Right cardiac atrium (tissue), 5 donors: ENCODE data around the gene C7orf57. TPM values are rescaled to one million over a fixed set of nuclear protein-coding genes. Genes with fewer than 3 reads are reported as not detected.
A peak's percentile ranks its signal among the peaks of the same experiment; 100 is the strongest.
"Not testable (repeated sequence)": the region's sequence is repeated elsewhere in the genome, so short reads cannot be mapped to it uniquely, and the experiment has no call there.

ENCODE experiments used
- ATAC-seq, 2 donors: fragments of 200-7000 bp; cut with Tn5 transposase; one replicate each; pipeline versions ENCODE4 v1.8.0 to v1.9.1; 2020; ENCODE audit warnings: moderate library complexity in 2 of 2, mild to moderate bottlenecking in 1 of 2
- DNase-seq, 3 donors: peaks; one replicate each; pipeline ENCODE4 v3.0.0-alpha.2; 2020
- H3K27ac ChIP-seq: one replicate; pipeline ENCODE4 v1.5.1; 2013; ENCODE audit warnings: mild to moderate bottlenecking, low read length, control low read depth, moderate library complexity
- H3K27me3 ChIP-seq: one replicate; pipeline ENCODE4 v1.6.1; 2013; ENCODE audit not compliant: control insufficient read depth, insufficient read depth
- H3K4me1 ChIP-seq: one replicate; pipeline ENCODE4 v1.6.1; 2013; ENCODE audit warnings: low read length; ENCODE audit not compliant: control insufficient read depth, insufficient read depth
- H3K4me3 ChIP-seq: one replicate; pipeline ENCODE4 v1.5.1; 2013; ENCODE audit warnings: low read length, control low read depth
- H3K9me3 ChIP-seq: one replicate; pipeline ENCODE4 v1.6.1; 2013; ENCODE audit warnings: low read length; ENCODE audit not compliant: control insufficient read depth
- WGBS: extraction: QIAGEN DNeasy Blood & Tissue Kit; methylation state at CpG from one replicate; pipeline ENCODE4 v1.1.7; 2013; 5-methylcytosine and 5-hydroxymethylcytosine counted together
- intact Hi-C, 4 donors: fragments of 100-400 bp; cut with DNase I; formaldehyde crosslinking; loops; one replicate each; pipeline versions ENCODE4 v1.11.0 to v1.14.0; 2022 to 2023
- long read RNA-seq, 4 donors: library from polyadenylated mRNA; unstranded; transcript quantifications; one replicate each; pipeline ENCODE4 v2.0.0, GENCODE V29; 2020 to 2021
- polyA plus RNA-seq: library from polyadenylated mRNA; stranded (reverse); fragments of 200-250 nt; gene quantifications from one replicate; pipeline ENCODE4 v1.2.3, GENCODE V29; 2013
- total RNA-seq, 4 donors: library from RNA; stranded (reverse); fragmentation: NEBNext Ultra II Directional; extraction: Animal tissue kit (Norgen Biotek cat#: 25700); gene quantifications; one replicate each; pipeline ENCODE4 v1.2.1, GENCODE V29; 2021
- donor health status: healthy with polysubstance abuse.
- donor health status: DM: no; HTN: yes; CAD: no.
- donor health status: DM: no; HTN: no; CAD: no.
- donor health status: DM: no; HTN: yes; CAD: no; lungs with severe emphysema.
- donor health status: DM: yes; HTN: yes; CAD: no.

C7orf57 gene
- total RNA-seq (not detected), polyA plus RNA-seq (not detected)
- long read RNA-seq, donor 1: 0 reads
- long read RNA-seq, donor 2: 0 reads
- long read RNA-seq, donor 3: 0 reads
- long read RNA-seq, donor 4: 0 reads

DNA sequence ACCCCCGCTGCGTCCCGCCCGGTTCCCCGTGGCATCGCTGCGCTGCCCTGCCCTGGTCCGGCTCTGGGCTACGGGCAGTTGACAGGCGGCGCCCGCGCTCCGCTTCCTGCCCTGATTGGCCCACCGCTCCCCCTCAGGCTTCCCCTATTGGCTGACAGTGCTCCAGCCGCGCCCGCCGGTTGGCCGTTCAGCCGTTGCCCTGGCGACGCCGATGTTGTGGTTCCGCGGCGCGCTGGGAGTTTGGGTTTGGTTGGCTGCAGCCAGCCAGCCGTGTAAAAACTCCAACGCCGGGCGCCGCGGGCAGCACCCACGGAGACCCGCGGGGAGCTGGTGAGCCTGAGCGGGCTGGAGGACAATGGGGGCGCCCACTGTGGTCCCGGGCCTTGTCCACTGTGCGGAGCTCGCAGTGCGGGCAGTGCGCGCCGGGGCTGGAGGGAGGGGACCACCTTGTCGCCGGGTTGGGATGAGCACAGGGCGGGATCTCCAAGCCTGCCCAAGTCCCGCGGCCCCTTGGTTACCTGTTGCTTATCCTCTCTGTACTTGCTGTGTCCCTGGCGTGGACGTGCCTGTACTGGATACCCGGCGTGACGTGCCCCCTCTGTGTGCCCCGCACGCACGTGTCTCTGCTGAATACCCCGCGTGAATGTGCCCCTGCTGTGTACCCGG is at the start of gene C7orf57:
Gene C7orf57 (plus strand): TSS at position 243 of the 666 bp plus-strand sequence. CDS start 766 bp downstream, outside the sequence.
- Histone ChIP-seq H3K27me3 (no peaks in the 10 kb centered on the region), H3K9me3 (no peaks in the 10 kb centered on the region), H3K4me1 (no peaks in the 10 kb centered on the region), H3K4me3 (peak within 1 kb of the TSS; percentile 44), H3K27ac (no peak within 1 kb of the TSS)
- under 1% methylated on average over 62 of the region's 62 CpGs for WGBS
- peak; percentile 95 to 97 (median 97) for DNase-seq
- ATAC-seq: peak; percentile 100
- intact Hi-C loops: loop anchor here in 3 of 4 donors (10.0 kb wide), 3 partner anchors 59 to 79 kb away; no protein-coding TSS in a partner anchor

DNA sequence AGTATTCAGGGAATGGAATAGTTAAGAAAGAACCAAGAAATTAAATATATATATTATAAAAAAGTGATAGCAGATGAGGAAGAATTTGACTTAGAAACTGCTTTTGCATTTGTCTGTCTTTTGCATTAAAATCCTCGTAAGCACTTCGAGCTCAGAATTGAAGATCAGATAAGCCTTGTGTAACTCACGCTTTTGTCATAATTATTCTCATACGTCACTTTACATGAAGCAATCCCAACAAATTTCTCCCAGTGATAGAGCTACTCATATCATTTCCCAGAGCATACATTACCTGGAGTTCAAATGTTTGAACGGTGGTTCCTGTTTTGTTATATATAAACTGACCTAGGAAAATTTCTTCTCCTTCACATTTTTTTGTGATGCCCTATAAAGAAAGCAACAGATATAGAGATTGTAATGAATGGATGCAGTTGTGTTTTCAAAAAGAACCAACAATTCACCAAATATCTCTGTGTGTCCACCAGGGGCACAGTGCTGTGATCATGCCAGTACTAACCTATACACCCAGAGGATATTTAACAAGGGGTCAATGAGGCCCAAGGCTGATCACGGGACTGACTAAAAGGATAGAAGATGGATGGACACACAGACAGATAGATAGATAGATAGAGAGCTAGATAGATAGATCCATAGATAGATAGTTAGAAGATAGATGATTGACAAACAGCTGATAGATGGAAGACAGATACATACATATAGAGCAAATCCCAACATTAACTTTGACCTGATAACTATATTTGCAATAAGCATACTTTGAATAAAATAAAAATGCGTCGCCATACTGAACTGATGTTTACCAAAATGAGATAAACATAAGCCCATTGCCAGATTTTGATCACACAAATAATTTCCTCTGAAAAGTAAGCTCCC is 46.6 kb upstream of the C7orf57 start:
- 79% methylated on average over 8 of the region's 8 CpGs for WGBS
- ATAC-seq: no peak
- H3K4me3 ChIP-seq: no peak overlapping the region
- H3K27ac ChIP-seq: no peak overlapping the region
- no peak for DNase-seq
- no peaks in the 10 kb centered on the region for H3K9me3 ChIP-seq
- no peaks in the 10 kb centered on the region for H3K27me3 ChIP-seq
- intact Hi-C loops: no loop called here
- H3K4me1 ChIP-seq: no peaks in the 10 kb centered on the region

DNA sequence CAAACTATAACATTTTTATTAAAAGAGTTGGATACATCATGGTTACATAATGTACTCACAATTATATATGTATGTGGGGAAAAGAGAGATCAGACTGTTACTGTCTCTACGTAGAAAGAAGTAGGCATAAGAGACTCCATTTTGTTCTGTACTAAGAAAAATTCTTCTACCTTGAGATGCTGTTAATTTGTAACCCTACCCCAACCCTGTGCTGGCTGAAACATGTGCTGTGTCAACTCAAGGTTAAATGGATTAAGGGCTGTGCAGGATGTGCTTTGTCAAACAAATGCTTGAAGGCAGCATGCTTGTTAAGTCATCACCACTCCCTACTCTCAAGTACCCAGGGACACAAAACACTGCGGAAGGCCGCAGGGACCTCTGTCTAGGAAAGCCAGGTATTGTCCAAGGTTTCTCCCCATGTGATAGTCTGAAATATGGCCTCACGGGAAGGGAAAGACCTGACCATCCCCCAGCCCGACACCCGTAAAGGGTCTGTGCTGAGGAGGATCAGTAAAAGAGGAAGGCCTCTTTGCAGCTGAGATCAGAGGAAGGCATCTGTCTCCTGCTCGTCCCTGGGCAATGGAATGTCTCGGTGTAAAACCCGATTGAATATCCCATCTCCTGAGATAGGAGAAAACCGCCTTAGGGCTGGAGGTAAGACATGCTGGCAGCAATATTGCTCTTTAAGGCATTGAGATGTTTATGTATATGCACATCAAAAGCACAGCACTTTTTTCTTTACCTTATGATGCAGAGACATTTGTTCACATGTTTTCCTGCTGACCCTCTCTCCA is 45.5 kb upstream of the C7orf57 start:
- intact Hi-C loops: loop anchor here in 2 of 4 donors (5.0 kb wide), 1 partner anchor 122 kb away; no protein-coding TSS in a partner anchor
- H3K9me3 ChIP-seq, H3K27me3 ChIP-seq, DNase-seq, ATAC-seq, H3K4me3 ChIP-seq, H3K4me1 ChIP-seq, H3K27ac ChIP-seq: not testable (repeated sequence)
- WGBS: 75% methylated on average over 10 of the region's 10 CpGs

DNA sequence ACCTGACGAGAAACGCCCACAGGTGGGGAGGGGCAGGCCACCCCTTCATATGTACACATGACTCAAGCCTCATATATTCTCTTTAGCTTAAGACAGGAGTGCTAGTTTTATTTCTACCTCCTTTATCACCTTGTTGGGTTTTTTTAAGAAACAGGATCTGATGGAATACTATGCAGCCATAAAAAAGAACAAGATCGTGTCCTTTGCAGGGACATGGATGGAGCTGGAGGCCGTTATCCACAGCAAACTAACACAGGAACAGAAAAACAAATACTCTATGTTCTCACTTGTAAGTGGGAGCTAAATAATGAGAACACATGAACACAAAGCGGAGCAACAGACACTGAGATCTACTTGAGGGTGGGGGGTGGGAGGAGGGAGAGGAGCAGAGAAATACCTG is 44.8 kb upstream of the C7orf57 start:
- Histone ChIP-seq H3K27ac (no peak overlapping the region), H3K27me3 (no peaks in the 10 kb centered on the region), H3K9me3 (no peaks in the 10 kb centered on the region), H3K4me1 (no peaks in the 10 kb centered on the region), H3K4me3 (no peak overlapping the region)
- no peak for DNase-seq
- ATAC-seq: no peak
- WGBS: 98% methylated on average over 5 of the region's 5 CpGs
- intact Hi-C loops: loop anchor here in 2 of 4 donors (5.0 kb wide), 1 partner anchor 122 kb away; no protein-coding TSS in a partner anchor

DNA sequence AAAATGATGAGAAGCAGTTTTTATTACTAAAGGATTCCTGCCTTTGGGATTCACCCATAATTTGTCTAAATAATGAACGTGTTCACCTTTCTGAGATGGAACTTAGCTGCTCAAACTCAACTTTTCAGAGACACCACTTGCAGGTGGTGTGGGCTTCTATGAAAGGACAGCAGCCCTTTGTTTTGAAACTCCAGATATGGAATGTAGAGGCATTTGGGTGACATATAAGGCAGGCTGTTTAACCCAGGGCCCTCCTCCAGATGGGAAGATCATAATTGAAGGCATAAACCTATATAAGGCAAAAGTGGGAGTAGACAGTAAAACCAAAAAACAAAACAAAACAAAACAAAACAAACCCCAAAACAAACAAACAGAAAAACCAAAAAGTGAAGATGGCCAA is 44.1 kb upstream of the C7orf57 start:
- H3K27ac ChIP-seq: no peak overlapping the region
- ATAC-seq: no peak
- WGBS: 93% methylated on average over 1 of the region's 1 CpG

DNA sequence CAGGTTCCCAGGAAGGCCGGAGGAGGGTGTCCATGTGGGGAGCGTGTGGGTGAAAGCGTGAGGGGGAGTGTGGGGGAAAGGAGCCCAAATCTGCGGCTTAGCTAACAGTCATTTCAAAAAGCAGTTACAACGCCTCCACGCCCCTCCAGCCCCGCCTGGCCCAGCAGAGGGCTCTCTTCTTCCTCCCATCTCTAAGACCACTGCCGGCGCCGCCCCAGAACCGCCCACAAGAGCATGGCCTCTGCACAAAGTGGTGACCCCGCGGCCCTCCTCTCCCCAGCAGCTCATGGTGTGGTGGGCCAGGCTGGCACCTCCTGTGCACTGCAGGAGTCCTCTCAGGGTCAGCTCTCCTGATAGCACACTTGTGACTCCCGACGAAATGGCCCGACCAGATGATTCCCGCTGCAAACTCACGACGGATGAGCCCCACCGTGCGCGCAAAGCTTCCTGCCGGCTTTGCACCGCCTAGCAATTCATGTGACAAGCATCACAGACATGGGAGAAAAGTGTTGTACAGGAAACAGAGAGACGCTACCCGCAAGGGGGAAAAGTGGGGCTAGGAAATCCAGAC is 43.5 kb upstream of the C7orf57 start:
- H3K27me3 ChIP-seq: no peaks in the 10 kb centered on the region
- WGBS: under 1% methylated on average over 26 of the region's 26 CpGs
- H3K4me3 ChIP-seq: peak overlapping the region; percentile 70
- peak overlapping the region; percentile 3 for H3K27ac ChIP-seq
- ATAC-seq (peak; percentile 99 to 100), DNase-seq (peak; percentile 87 to 95 (median 94))
- intact Hi-C loops: loop anchor here (2.0 to 5.0 kb wide), 3 partner anchors 119 to 121 kb away; no protein-coding TSS in a partner anchor
- H3K4me1 ChIP-seq: no peaks in the 10 kb centered on the region
- no peaks in the 10 kb centered on the region for H3K9me3 ChIP-seq

More for the DNA sequence above, 44.1 kb upstream of the C7orf57 start:
- Histone ChIP-seq H3K4me1 (no peaks in the 10 kb centered on the region), H3K27me3 (no peaks in the 10 kb centered on the region), H3K4me3 (no peak overlapping the region), H3K9me3 (no peaks in the 10 kb centered on the region)
- no peak for DNase-seq
- intact Hi-C loops: loop anchor here in 2 of 4 donors (5.0 kb wide), 1 partner anchor 121 kb away; no protein-coding TSS in a partner anchor

DNA sequence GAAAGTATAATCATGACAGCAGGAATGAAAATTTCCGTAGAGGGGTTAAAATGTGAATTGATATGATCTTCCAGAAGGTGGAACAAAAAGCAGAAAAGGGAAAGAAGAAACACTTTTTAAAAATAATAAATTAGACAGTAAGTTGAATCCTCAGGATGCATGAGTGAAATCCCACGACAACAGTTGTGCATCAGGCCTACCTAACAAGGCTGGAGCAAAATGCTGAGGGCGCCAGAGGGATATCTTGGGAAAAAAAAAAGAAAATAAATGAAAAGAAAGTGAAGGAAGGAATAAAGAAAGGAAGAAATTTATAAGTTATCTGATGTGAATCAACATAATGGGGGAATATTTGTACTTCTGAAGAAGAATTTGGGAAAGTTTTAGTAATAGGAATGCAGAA is 42.9 kb upstream of the C7orf57 start:
- H3K27ac ChIP-seq: no peak overlapping the region
- H3K4me1 ChIP-seq: no peaks in the 10 kb centered on the region
- intact Hi-C loops: loop anchor here (2.0 to 5.0 kb wide), 3 partner anchors 118 to 120 kb away; no protein-coding TSS in a partner anchor
- no peaks in the 10 kb centered on the region for H3K9me3 ChIP-seq
- H3K27me3 ChIP-seq: no peaks in the 10 kb centered on the region
- no peak for DNase-seq
- no peak for ATAC-seq
- no peak overlapping the region for H3K4me3 ChIP-seq
- WGBS: 79% methylated on average over 3 of the region's 3 CpGs

DNA sequence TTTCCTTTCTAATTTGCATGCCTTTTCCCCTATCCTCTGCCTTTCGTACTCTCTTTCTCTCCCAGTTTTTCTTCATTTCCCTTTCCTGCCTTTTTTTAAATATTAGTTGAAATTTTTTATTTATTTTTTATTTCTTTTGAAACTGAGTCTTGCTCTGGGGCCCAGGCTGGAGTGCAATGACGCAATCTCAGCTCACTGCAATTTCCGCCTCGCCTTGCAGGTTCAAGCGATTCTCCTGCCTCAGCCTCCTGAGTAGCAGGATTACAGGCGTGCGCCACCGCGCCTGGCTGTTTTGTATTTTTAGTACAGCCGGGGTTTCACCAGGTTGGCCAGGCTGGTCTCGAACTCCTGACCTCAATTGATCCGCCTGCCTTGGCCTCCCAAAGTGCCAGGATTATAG is 35.9 kb upstream of the C7orf57 start:
- 96% methylated on average over 12 of the region's 12 CpGs for WGBS
- H3K4me1 ChIP-seq: no peaks in the 10 kb centered on the region
- H3K9me3 ChIP-seq: no peaks in the 10 kb centered on the region
- H3K27ac ChIP-seq: no peak overlapping the region
- intact Hi-C loops: no loop called here
- no peak for DNase-seq
- ATAC-seq: no peak
- no peaks in the 10 kb centered on the region for H3K27me3 ChIP-seq
- H3K4me3 ChIP-seq: no peak overlapping the region

DNA sequence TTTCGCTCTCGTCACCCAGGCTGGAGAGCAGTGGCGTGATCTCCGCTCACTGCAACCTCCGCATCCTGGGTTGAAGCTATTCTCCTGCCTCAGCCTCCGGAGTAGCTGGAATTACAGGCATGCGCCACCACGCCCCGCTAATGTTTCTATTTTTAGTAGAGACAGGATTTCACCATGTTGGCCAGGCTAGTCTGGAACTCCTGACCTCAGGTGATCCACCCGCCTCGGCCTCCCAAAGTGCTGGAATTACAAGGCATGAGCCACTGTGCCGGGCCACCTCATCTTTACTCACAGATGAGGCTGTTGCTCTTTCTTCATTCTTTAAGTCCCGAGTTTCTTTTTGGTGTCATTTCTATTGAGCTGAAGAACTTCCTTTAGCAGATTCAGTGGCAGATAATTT is 35.2 kb upstream of the C7orf57 start:
- DNase-seq, H3K4me1 ChIP-seq, H3K4me3 ChIP-seq, H3K9me3 ChIP-seq, H3K27me3 ChIP-seq, H3K27ac ChIP-seq, intact Hi-C loops, ATAC-seq: not testable (repeated sequence)
- 76% methylated on average over 13 of the region's 13 CpGs for WGBS

DNA sequence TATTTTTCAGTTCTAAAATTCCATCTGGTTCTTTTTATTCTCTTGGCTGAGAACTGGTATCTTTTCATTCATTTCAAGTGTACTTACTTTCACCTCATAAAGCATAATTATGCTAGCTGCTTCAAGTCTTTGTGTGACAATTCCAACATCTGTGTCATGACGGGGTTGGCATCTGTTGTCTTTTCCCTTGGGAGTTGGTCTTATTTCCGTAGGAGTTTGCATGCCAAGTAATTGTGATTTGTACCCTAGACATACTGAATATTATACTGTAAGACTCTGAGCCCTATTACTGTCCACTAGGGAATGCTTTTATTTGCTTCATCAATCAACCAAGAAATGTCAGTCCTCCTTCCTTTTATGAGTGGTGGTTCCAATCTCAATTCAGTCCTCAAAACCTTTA is 31.3 kb upstream of the C7orf57 start:
- Histone ChIP-seq H3K9me3 (no peaks in the 10 kb centered on the region), H3K27me3 (no peaks in the 10 kb centered on the region), H3K27ac (no peak overlapping the region), H3K4me3 (no peak overlapping the region), H3K4me1 (no peaks in the 10 kb centered on the region)
- intact Hi-C loops: no loop called here
- 40% methylated on average over 2 of the region's 2 CpGs for WGBS
- no peak for DNase-seq
- no peak for ATAC-seq
